Measurements from ENCODE around the gene UBXN11.
"Not testable (repeated sequence)": the region's sequence is repeated elsewhere in the genome, so short reads cannot be mapped to it uniquely, and the experiment has no call there.

- TF ChIP-seq CTCF (IDR thresholded peaks at IDR 0.05); NRF1 (IDR thresholded peaks at IDR 0.05; ENCODE audit: low read depth, low read length): not testable (repeated sequence)
Observed at GRCh38 chr1:26329380-26329779, 22.9 kb upstream of the UBXN11 start.
